ENCODE data around the gene HOPX.
"Not testable (repeated sequence)": the region's sequence is repeated elsewhere in the genome, so short reads cannot be mapped to it uniquely, and the experiment has no call there.

Gene HOPX, protein sequence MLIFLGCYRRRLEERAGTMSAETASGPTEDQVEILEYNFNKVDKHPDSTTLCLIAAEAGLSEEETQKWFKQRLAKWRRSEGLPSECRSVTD

DNA sequence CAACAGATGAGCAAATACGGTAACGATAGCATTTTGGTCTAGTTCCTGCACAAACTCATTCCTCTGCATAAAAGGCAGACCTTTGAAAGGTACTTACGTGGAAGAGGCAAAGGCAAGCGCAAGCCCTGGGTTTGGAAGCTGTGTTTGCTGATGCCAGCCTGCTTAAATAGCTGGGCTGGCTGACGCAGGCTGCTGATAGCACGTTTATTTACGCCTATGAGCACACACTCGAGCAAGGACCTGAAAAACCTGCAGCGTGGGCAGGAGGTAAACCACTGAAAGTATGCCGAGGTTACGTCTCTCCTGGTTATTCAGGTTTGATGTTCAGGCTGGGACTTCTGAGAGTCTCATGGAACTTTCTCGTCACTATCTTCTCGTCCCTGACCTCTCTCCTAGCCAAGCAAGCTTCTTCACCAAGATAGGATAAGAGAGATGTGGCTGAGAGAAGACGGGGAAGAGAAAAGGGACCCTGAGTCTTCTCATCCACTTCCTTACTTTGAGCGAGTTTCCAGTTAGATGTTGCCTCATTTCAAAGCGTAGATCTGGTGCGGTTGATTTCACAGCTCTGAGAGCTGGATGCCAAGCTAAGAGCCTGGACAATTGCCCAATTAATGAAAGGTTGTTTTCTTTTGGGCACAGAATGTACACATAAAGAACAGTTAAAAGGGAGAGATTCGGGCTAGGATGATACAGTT, at the start of gene HOPX:
HOPX (minus strand) TSS at position 139 of the 695 bp plus-strand sequence. CDS start 23,480 bp downstream, outside the sequence.
- DNase-seq (ENCODE audit: low read depth in 3 of 3), result peak; percentile 3 to 32 (median 16)

DNA sequence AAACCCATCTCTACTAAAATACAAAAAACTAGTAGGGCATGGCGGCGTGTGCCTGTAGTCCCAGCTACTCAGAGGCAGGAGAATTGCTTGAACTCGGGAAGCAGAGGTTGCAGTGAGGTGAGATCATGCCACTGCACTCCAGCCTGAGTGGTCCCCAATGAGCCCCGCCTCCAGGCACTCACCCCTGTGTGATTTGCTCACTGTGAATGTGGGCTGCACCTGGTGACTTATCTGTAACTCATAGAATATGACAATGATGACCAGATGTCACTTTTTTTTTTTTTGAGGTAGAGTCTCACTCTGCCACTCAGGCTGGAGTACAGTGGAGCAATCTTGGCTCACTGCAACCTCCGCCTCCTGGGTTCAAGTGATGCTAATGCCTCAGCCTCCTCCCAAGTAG, 49.0 kb upstream of the HOPX start:
- DNase-seq (ENCODE audit: low read depth in 3 of 3), result no peak

DNA sequence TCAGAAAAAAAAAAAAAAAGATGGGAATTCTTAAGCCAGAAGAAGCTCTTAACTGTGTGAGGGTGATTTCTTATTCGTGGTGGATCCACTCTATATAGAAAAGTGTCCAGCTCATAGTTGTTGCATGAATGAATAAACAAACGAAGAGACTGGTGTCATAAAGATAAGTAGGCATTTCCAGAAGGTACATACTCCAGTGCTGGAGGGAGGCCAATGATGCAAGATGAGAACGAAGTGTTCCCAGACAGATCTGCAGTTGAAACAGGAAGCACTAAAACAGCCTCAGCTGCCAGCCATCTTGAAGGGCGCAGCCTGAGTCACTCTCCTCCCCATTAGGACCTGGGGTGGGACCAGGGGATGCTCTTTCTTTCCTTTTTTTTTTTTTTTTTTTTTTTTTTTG, 47.4 kb upstream of the HOPX start:
- no peak for DNase-seq (ENCODE audit: low read depth in 3 of 3)

DNA sequence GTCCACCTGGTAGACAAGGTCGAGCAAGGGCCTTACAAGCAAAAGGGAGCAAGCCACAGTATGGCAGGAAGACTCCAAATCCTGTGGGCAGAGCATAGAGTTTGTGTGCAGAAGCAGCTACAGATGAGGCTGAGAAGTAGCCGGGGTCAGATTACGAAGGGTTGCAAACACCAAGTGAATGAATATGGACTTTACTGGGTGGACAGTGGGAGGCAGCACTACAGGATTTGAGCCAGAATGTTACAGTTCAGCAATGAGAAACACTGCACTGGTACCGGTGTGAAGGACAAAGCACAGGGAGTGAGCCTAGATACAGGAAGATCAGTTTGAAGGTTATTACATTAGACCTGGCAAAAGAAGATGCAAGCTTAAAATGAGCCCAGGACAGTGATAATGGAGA, 46.1 kb upstream of the HOPX start:
- DNase-seq (ENCODE audit: low read depth in 3 of 3), result no peak

DNA sequence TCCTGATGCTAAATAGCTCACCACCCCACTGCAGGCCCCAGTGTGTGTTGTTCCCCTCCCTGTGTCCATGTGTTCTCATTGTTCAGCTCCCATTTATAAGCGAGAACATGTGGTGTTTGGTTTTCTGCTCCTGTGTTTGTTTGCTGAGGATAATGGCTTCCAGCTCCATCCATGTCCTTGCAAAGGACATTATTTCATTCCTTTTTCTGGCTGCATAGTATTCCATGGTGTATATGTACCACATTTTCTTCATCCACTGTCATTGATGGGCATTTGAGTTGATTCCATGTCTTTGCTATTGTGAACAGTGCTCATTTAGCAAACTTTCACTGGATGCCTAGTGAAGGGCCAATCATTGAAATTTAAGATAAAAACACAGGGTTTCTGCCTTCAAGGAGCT, 45.5 kb upstream of the HOPX start:
- DNase-seq (ENCODE audit: low read depth in 3 of 3), result not testable (repeated sequence)

DNA sequence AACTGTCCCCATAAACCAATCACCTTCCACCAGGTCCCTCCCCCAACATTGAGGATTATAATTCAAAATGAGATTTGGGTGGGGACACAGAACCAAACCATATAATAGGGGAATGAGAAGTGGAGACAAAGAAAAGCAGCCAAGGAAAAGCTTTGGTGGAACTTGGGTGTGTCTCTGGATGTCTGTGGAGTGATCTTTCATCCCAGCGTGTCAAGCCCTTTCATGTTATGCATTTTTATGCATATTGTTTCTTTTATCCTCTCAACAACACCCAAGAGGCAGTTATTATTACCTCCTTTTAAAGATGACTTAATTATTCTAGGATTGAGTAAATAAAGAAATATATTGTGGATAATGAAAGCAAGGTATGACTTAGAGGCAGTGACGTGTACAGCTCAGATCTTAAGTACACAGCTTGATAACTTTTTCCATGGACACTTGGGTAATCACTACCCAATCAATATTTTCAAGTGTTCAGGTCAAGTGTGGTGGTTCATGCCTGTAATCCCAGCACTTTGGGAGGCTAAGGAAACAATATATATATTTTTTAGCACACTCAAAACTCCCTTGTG, 42.6 kb upstream of the HOPX start:
- DNase-seq (ENCODE audit: low read depth in 3 of 3), result no peak

DNA sequence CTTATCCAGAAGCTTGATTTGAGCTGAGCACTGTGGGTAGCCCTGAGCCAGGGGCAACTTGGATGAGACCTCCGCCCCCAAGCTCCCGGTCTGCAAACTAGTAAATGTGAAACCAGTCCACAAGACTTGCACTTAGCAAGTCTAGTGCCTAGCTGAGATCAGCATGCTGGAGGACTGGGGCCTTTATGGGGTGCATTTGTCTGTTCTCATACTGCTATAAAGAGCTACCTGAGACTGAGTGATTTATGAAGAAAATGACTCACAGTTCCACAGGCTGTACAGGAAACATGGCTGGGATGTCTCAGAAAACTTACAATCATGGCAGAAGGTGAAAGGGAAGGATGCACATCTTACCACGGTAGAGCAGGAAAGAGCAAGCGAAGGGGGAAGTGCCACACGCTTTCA, 42.1 kb upstream of the HOPX start:
- no peak for DNase-seq (ENCODE audit: low read depth in 3 of 3)

DNA sequence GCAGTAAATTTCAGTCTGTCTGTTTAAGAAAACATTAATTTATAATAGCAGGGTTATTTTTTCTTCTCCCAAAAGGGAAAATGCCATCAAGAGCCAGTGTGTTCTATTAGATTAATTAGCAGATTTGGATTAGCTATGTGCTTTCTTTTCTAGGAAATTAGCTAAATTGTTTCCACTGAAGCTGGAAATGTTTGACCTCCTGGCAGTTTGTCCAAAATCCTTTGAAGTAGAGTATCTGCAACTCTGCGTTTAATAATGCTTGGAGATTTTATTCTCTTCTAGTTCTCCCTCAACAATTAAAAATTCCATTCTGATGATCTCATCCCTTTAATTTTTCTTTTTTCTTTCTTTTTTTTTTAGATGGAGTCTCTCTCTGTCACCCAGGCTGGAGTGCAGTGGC, 27.1 kb upstream of the HOPX start:
- no peak for DNase-seq (ENCODE audit: low read depth in 3 of 3)

DNA sequence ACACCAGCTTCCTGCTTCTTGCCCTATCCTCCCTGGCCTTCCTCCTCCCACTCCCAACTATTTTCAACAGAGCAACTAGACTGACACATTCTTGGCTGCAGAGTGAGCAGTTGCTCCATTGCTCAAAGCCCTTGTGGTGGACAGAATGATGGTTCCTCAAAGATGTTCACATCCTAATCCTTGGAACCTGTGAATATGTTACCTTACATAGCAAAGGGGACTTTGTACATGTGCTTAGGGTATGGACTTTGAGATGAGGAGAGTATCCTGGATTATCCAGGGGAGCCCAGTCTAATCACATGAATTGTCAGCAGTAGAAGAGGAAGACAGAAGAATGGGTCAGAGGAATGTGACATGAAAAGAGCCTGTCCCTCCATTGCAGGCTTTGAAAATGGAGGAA, 24.9 kb upstream of the HOPX start:
- no peak for DNase-seq (ENCODE audit: low read depth in 3 of 3)

DNA sequence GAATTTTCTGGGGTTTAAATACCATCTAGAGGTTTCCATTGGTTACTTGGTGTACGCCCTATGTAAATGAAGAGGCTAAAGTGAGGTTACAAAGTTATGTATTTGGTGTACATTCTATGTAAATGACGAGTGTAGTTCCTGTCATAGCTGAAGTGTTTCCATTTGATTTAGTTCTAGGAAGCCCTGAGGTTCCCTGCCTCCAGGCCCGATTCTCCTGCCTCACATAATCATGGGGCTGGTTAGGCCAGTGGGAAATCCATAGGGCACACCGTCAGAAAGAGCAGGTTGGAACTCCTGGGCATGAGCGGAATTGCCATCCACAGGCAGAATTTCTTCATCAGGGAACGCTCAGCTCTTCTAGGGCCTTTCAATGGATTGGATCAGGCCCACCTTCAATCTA, 24.2 kb upstream of the HOPX start:
- DNase-seq (ENCODE audit: low read depth in 3 of 3), result no peak

DNA sequence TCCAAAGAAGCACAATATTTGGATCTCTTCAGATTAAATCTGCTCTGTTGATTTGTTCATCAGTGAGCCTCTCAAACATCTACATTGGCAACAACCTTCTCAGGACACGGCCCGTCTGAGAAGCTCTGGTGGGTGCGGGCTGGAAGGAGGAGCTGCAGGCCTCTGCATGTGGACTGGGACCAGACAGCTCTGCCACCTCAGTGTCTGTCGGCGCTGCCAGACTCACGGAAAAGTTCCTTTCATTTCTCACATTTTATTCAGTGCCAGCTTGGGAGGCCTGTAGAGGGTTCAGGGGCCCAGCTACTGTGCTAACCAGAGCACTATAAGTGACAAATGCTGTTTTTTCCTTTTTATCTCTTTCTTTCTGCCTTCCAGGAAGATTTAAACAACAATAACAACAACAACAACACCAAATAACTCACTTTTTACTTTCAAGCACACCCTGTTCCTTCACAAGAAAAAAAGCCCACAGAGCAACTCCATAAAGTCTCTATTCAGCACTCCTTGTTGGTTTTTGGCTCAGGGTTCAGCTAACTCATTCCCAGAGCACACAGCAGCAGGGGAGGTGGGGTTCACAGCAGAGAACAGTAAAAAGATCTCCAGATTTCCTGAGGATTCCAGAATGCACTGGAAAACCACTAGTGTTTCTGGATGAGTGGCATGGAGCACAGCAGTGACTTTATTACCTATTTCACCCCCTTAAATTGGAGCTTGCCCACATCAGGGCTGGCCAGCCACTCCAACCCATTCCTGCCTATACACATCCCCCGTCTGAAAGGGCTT, 23.2 kb upstream of the HOPX start:
- DNase-seq (ENCODE audit: low read depth in 3 of 3), result no peak

DNA sequence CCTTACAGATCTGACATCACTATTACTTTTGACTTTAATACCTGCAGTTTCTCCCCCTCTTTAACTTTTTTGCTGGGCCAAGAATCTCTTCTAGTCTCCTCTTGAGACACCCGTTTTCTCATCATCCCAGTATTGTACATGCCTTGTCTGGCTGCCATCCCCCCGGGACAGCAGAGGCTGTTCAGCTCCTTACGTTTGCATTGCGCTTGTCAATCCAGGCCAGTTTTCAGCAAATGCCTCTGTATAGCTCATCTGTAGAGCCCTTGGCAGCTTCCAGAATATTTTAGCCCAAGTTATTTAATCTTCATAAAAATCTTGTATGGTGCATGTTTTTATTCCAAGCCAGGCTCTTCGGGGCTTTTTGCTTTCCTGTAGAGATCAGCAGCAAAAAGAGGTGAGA, 22.3 kb upstream of the HOPX start:
- DNase-seq (ENCODE audit: low read depth in 3 of 3), result no peak

DNA sequence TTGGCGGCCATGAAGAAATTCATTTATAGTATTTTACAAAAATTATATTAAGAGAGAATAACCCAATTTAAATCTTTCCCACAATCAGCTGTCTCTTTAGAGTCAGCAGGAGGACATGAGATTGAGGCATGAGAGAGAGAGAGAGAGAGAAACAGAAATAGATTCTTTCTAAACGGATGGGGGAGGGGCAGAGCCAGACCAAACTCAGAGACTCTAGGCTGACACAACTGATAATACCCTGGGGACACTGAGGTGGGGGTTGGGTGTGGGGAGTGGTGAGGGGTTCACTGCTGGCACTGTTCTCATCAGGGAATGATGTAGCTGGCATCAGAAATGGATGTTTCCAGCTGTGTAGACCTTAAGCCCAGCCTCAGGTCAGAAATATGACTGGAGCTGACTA, 20.5 kb upstream of the HOPX start:
- no peak for DNase-seq (ENCODE audit: low read depth in 3 of 3)

DNA sequence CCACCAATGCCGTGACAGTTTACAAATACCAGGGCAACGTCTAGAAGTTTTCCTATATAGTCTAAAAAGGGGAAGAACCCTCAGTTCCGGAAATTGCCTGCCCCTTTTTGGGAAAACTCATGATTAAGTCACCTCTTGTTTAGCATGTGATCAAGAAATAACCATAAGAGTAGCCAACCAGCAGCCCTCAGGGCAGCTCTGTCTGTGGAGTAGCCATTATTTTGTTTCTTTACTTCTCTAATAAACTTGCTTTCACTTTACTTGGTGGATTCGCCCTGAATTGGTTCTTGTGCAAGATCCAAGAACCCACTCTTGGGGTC, 20.0 kb upstream of the HOPX start:
- no peak for DNase-seq (ENCODE audit: low read depth in 3 of 3)

DNA sequence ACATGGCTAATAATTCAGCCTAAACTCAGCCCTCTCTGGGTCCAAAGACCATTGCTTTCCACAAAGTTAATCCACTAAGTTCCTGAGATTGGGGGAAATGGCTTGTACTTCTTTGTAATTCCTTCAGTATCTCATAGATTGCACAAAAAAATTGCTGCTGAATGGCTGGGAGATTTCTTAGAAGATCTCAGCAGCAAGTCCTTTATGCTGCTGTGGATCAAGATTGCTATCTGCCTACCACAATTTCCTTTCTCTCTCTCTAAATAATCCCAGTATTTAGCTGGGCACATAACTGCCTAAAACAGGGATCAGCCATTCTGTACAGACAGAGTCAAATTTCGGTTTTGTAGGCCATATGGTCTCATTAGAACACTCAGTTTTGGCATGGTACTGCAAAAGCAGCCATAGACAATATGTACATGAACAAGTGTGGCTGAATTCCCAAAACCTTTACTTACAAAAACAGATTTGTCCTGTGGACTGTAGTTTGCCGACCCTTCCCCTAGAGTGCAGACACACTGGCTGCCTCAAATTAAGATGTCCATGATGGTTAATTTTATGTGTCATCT, 18.5 kb upstream of the HOPX start:
- DNase-seq (ENCODE audit: low read depth in 3 of 3), result no peak

DNA sequence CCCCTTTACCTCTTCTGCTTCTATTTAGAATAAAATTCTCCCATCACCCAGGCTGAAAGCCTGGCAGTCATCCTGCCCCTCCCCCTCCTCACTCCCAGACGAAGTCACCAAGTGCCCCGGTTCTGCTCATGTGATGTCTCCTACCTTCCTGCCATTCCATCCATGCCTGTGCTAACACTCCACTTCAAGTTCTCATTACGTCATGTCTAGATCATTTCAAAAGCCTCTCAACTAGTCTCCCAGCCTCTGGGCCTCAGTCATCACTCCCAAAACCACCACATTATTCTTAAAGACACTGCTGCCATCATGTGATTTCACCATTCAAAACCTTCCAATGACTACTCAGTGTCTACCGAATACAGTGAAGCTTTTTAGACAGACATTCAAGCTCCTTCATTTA, 17.2 kb upstream of the HOPX start:
- DNase-seq (ENCODE audit: low read depth in 3 of 3), result no peak

DNA sequence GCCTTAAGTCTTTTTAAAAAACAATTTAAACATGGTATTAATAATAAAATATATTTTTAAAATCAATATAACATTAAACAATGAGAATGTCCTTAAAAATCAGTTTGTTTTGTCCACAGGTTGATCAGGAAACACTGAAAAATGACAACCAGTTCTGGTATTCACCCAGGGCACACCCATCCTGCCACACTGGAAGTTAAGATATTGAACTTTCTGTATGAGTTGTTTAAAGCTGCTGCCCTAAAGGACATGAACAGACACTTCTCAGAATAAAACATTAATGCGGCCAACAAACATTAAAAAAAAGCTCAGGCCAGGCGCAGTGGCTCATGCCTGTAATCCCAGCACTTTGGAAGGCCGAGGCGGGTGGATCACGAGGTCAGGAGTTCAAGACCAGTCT, 15.0 kb upstream of the HOPX start:
- DNase-seq (ENCODE audit: low read depth in 3 of 3), result no peak

DNA sequence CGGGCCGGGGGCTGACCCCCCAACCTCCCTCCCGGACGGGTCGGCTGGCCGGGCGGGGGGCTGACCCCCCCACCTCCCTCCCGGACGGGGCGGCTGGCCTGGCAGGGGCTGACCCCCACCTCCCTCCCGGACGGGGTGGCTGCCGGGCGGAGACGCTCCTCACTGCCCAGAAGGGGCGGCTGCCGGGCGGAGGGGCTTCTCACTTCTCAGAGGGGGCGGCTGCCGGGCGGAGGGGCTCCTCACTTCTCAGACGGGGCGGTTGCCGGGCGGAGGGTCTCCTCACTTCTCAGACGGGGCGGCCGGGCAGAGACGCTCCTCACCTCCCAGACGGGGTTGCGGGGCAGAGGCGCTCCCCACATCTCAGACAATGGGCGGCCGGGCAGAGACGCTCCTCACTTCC, 12.4 kb upstream of the HOPX start:
- DNase-seq (ENCODE audit: low read depth in 3 of 3), result not testable (repeated sequence)

DNA sequence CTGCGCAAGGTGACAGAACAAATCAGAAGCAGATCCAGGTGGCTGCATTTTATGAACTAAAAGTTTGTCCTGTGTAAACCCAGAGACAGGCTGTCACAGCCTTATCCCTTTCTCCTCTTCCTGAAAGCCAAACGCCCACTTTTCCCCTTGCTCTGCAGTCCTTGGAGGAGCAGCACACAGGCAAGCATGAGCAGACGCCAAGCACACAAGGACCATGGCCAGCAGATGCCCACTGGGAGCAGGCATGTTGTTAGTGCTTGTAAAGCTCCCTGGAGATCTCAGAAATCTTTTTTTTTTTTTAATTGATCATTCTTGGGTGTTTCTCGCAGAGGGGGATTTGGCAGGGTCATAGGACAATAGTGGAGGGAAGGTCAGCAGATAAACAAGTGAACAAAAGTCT, 11.5 kb upstream of the HOPX start:
- no peak for DNase-seq (ENCODE audit: low read depth in 3 of 3)

DNA sequence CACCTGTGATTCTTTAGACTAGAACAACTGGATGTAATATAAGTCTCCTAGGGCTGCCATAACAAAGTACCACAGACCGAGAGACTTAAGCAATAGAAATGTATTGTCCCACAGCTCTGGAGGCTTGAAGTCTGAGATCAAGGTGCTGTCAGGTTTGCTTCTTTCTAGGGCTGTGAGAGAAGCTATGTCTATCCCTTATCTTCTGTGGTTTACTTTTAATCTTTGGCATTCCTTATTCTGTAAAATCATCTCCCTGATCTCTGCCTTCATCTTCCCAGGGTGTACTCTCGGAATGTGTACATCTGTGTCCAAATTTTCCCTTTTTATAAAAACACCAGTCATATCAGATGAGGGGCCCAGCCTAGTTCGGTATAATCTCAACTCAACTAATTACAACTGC, 10.3 kb upstream of the HOPX start:
- DNase-seq (ENCODE audit: low read depth in 3 of 3), result no peak

DNA sequence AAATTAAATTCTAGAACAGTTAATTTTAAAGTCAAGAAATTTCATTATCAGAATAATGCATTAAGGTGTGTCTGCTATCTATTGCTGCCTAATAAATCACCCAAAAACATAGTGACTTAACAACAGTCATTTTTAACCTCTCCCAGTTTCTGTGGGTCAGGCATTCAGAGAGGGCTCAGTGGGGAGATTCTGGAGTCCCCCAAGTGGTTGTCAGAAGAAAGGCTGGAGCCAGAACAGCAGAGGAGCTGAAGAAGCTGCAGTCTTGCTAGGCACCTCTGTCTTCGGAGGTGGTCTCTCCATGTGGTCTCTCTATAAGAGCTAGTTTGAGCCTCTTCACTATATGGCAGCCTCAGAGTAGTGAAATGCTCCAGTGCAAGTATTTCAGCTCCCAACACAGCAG, 9.3 kb upstream of the HOPX start:
- DNase-seq (ENCODE audit: low read depth in 3 of 3), result no peak

DNA sequence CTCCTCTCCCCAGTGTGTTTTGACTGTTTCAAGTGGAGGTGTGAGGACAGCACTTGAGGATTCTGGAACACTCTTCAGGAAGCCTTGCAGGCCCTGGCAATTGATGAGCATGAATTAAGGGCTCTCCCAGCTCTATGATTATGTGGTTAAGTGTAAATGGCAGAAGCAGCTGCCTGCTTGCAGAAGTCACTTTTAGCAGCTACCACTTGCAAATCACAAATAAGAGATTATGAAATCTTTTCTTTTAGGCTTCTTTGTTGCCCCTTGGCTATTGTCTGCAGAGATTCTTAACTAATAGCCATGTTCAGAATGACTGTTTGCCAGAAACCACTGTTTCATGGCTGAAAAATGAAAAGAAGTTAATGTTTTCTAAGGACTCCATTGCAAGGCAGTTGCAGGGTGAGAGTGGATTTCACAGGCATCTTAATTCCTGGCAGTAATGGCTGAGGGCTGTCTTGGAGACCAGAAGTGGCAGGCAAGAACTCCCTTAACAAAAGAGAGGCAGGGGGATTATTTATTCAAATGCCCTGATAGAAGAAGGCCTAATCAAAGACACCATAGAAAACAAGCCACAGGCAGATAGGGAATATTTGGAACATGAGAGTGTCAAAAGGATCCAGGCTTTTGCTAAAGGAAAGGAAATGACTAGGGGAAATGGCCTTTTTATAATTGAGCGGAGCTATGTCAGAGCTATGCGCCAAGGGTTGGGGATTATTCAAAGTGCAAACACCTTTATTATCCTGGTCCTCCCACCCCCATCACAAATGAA, 8.3 kb upstream of the HOPX start:
- DNase-seq (ENCODE audit: low read depth in 3 of 3), result no peak

Data from stimulated activated CD4-positive, alpha-beta T cell treated with anti-CD3 and anti-CD28 coated beads, TNF-alpha, amount 100 ng/mL, for 4 hours (primary cell).